K562 (cell line): Measurements from ENCODE around the gene SYMPK. TPM values are rescaled to one million over a fixed set of nuclear protein-coding genes. Genes with fewer than 3 reads are reported as not detected.

ENCODE experiments used
- ATAC-seq: fragments of 200-7000 bp; cut with Tn5 transposase; 3 replicates; pipeline ENCODE4 v1.9.1; 2020; ENCODE audit warnings: moderate library complexity
- BruUV-seq: library from RNA; stranded (reverse); fragments of 400-500 nt; replicated peaks from 2 replicates; lab custom pipeline; 2021; lab: Mats Ljungman, UMichigan
- CTCF ChIA-PET: fragments of 300-600 bp; formaldehyde crosslinking; extraction: SDS; loops from one replicate; lab custom pipeline; 2021; ENCODE audit warnings: low intra/inter-chr PET ratio; lab: Yijun Ruan, JAX
- POLR2A ChIA-PET: fragments of 300-600, 350-650 bp; sonication (Branson Sonifier 250); formaldehyde crosslinking; extraction: SDS; loops from one replicate; lab custom pipeline; 2021; ENCODE audit warnings: antibody characterized with exemption, inconsistent platforms; lab: Yijun Ruan, JAX
- DNase-seq, 4 experiments: peaks; one replicate each; pipeline versions ENCODE4 v3.0.0 to v3.0.0-alpha.2; 2011 to 2018; ENCODE audit warnings: low spot score in 3 of 4, mixed read lengths in 3 of 4; ENCODE audit errors: extremely low read depth in 1 of 4
- FAIRE-seq: peaks from 2 replicates; lab custom pipeline; 2011; peaks lifted over from hg19 to GRCh38; lab: Jason Lieb, UNC
- H2AFZ ChIP-seq: 2 replicates; pipeline ENCODE4 v1.6.0; 2011; ENCODE audit warnings: low read depth, low read length, control low read depth, inconsistent platforms
- H3K27ac ChIP-seq: fragments of 200-600 bp; 3 replicates; pipeline ENCODE4 v1.8.0; 2011; ENCODE audit warnings: low read depth, mild to moderate bottlenecking, control low read depth, inconsistent platforms, low read length, moderate library complexity, mixed read lengths; ENCODE audit errors: extremely low read depth
- H3K27me3 ChIP-seq, 2 experiments: fragments of 300-600 bp in 1 of 2; 2 replicates in 1 of 2; 3 replicates in 1 of 2; pipeline versions ENCODE4 v1.6.0 to v1.8.0; 2011; ENCODE audit warnings: inconsistent platforms in 2 of 2, low read length in 2 of 2, mild to moderate bottlenecking in 1 of 2, mixed read lengths in 1 of 2, moderate library complexity in 1 of 2; ENCODE audit not compliant: control insufficient read depth in 2 of 2, insufficient read depth in 2 of 2
- H3K36me3 ChIP-seq: fragments of 300-600 bp; 3 replicates; pipeline ENCODE4 v1.8.0; 2011; ENCODE audit warnings: mild to moderate bottlenecking, low read length, inconsistent platforms; ENCODE audit not compliant: control insufficient read depth, insufficient read depth
- H3K4me1 ChIP-seq, 2 experiments: fragments of 200-600 bp in 1 of 2; replicated peaks in 1 of 2; 2 replicates in 1 of 2; 3 replicates in 1 of 2; pipeline versions ENCODE4 v1.5.1 to v1.8.0; 2011; ENCODE audit warnings: inconsistent platforms in 2 of 2, low read length in 2 of 2, mild to moderate bottlenecking in 1 of 2, mixed read lengths in 1 of 2, moderate library complexity in 1 of 2; ENCODE audit not compliant: control insufficient read depth in 2 of 2, insufficient read depth in 2 of 2
- H3K4me2 ChIP-seq: 2 replicates; pipeline ENCODE4 v1.6.1; 2011; ENCODE audit warnings: low read length, control low read depth, inconsistent platforms, mixed read lengths; ENCODE audit not compliant: insufficient read depth
- H3K4me3 ChIP-seq: fragments of 200-600 bp; sonication (generic), shearing (Covaris generic); 2 replicates; pipeline ENCODE4 v1.5.1; 2016; ENCODE audit warnings: control low read depth, inconsistent platforms
- H3K79me2 ChIP-seq: fragments of 200-600 bp; 3 replicates; pipeline ENCODE4 v1.8.0; 2011; ENCODE audit warnings: low read length, inconsistent platforms; ENCODE audit not compliant: control insufficient read depth, insufficient read depth
- H3K9ac ChIP-seq, 2 experiments: 2 replicates each; pipeline versions ENCODE4 v1.6.0 to v1.6.1; 2011; ENCODE audit warnings: low read depth in 2 of 2, low read length in 2 of 2, control low read depth in 1 of 2, inconsistent platforms in 1 of 2, mild to moderate bottlenecking in 1 of 2, mixed read lengths in 1 of 2; ENCODE audit not compliant: insufficient read depth in 1 of 2
- H3K9me1 ChIP-seq: one replicate; pipeline ENCODE4 v1.6.0; 2011; ENCODE audit warnings: inconsistent platforms, mild to moderate bottlenecking, low read length, moderate library complexity; ENCODE audit not compliant: control insufficient read depth, insufficient read depth
- H3K9me3 ChIP-seq: replicated peaks from 2 replicates; pipeline ENCODE4 v1.5.1; 2011; ENCODE audit warnings: low read depth, low read length, inconsistent platforms; ENCODE audit not compliant: control insufficient read depth, insufficient read depth
- H4K20me1 ChIP-seq: replicated peaks from 2 replicates; pipeline ENCODE4 v1.6.1; 2011; ENCODE audit warnings: low read length, inconsistent platforms, mixed read lengths; ENCODE audit not compliant: control insufficient read depth, insufficient read depth
- ATF7 ChIP-seq: fragments of 450-650 bp; IDR thresholded peaks from 2 replicates; pipeline ENCODE4 v1.7.1; 2014; ENCODE audit warnings: mild to moderate bottlenecking, moderate library complexity
- CREM ChIP-seq: IDR thresholded peaks from 2 replicates; pipeline ENCODE4 v1.6.1; 2014; ENCODE audit warnings: antibody characterized with exemption, low read depth
- FOSL1 ChIP-seq: fragments of 200-800 bp; sonication (Bioruptor generic); conservative IDR thresholded peaks from 2 replicates; pipeline ENCODE4 v1.6.1; 2016; ENCODE audit warnings: missing genetic modification characterization, missing compliant biosample characterization
- MCM3 ChIP-seq: fragments of 450-650 bp; IDR thresholded peaks from 2 replicates; pipeline ENCODE4 v1.6.1; 2016
- NBN ChIP-seq: fragments of 450-650 bp; IDR thresholded peaks from 2 replicates; pipeline ENCODE4 v1.6.1; 2016; ENCODE audit warnings: low read depth, mild to moderate bottlenecking
- SMAD1 ChIP-seq: fragments of 150-350 bp; IDR thresholded peaks from 2 replicates; pipeline ENCODE4 v1.6.1; 2014; ENCODE audit warnings: low read length, low read depth; ENCODE audit not compliant: partially characterized antibody
- SPI1 ChIP-seq: IDR thresholded peaks from 2 replicates; pipeline ENCODE4 v1.6.1; 2011; ENCODE audit warnings: low read depth, low read length, control low read depth, borderline replicate concordance
- TEAD1 ChIP-seq, 2 experiments: fragments of 450-650 bp in 1 of 2; sonication (generic) in 1 of 2; formaldehyde crosslinking; IDR thresholded peaks; 2 replicates each; pipeline versions ENCODE4 v1.4.0 to v1.8.0; 2020 to 2022; ENCODE audit warnings: mild to moderate bottlenecking in 2 of 2, missing genetic modification reagents in 1 of 2
- TRIM24 ChIP-seq, 2 experiments: fragments of 450-650 bp; IDR thresholded peaks; 2 replicates each; pipeline ENCODE4 v1.6.1; 2016
- ZBTB7A ChIP-seq: IDR thresholded peaks from 2 replicates; pipeline ENCODE4 v1.6.1; 2011; ENCODE audit warnings: low read depth, mild to moderate bottlenecking, low read length, moderate library complexity, borderline replicate concordance; ENCODE audit not compliant: control insufficient read depth
- ZNF24 ChIP-seq: fragments of 450-650 bp; IDR thresholded peaks from 2 replicates; pipeline ENCODE4 v1.6.1; 2016
- ZNF589 ChIP-seq: fragments of 200-800 bp; sonication (Bioruptor generic); IDR thresholded peaks from 2 replicates; pipeline ENCODE4 v1.6.1; 2016; ENCODE audit warnings: low read depth, missing genetic modification characterization, missing compliant biosample characterization
- WGBS: fragments of 100-300 bp; shearing (Covaris generic); methylation state at CpG from one replicate; pipeline ENCODE4 v1.1.6; 2016; ENCODE audit warnings: low coverage, mixed read lengths; ENCODE audit not compliant: insufficient coverage; ENCODE audit errors: missing lambda C conversion rate; 5-methylcytosine and 5-hydroxymethylcytosine counted together
- in situ Hi-C: fragments of 300-500 bp; cut with MboI; formaldehyde crosslinking; loops from 4 replicates; pipeline ENCODE4 v1.15.0; 2018; ENCODE audit warnings: inconsistent platforms, mixed read lengths
- intact Hi-C: fragments of 100-400 bp; cut with micrococcal nuclease; formaldehyde crosslinking; loops from 2 replicates; pipeline ENCODE4 v1.14.2; 2022
- polyA plus RNA-seq, 8 experiments: library from polyadenylated mRNA; depleted of rRNA in 4 of 8; stranded (reverse) in 5 of 8; unstranded in 3 of 8; fragments of >200 nt; fragmentation: Nextera tagmentation in 2 of 8; fragmentation: Illumina TruSeq in 1 of 8; extraction: Ambion mirVana in 2 of 8; extraction: Trizol in 1 of 8; gene quantifications; 2 replicates each; pipeline versions ENCODE4 v1.2.1 to v1.2.3, GENCODE V29; 2011 to 2014; ENCODE audit warnings: inconsistent platforms in 1 of 8, missing spikeins in 1 of 8
- total RNA-seq, 7 experiments: library from RNA; depleted of rRNA in 6 of 7; stranded (reverse); fragments of >200 nt in 6 of 7; fragmentation: Illumina TruSeq in 2 of 7; extraction: Trizol in 2 of 7; gene quantifications; 2 replicates each; pipeline versions ENCODE4 v1.2.1 to v1.2.3, GENCODE V29; 2011 to 2021; ENCODE audit warnings: low replicate concordance in 1 of 7
- TF ChIP-seq, protein P1 (sequence below), 2 experiments: IDR thresholded peaks; 2 replicates each; pipeline ENCODE4 v1.6.1; 2012; ENCODE audit warnings: improper control_type of control experiment in 2 of 2, low read depth in 2 of 2, low read length in 2 of 2, borderline replicate concordance in 1 of 2
- TF ChIP-seq, protein P2 (sequence below), 2 experiments: fragments of 200-800 bp in 1 of 2; sonication (Bioruptor generic) in 1 of 2; sonication (generic) in 1 of 2; formaldehyde crosslinking in 1 of 2; IDR thresholded peaks in 1 of 2; conservative IDR thresholded peaks in 1 of 2; 2 replicates each; pipeline versions ENCODE4 v1.5.0 to v1.6.1; 2016 to 2020; ENCODE audit warnings: missing compliant biosample characterization in 1 of 2, missing genetic modification characterization in 1 of 2, missing genetic modification reagents in 1 of 2

SYMPK gene
- total and polyA plus RNA-seq, 9 of the 15 experiments (the other 6 are each of a cell fraction or from before 2014, with no cell fraction given): 0.73 to 95.5 (median 58.4) TPM

DNA sequence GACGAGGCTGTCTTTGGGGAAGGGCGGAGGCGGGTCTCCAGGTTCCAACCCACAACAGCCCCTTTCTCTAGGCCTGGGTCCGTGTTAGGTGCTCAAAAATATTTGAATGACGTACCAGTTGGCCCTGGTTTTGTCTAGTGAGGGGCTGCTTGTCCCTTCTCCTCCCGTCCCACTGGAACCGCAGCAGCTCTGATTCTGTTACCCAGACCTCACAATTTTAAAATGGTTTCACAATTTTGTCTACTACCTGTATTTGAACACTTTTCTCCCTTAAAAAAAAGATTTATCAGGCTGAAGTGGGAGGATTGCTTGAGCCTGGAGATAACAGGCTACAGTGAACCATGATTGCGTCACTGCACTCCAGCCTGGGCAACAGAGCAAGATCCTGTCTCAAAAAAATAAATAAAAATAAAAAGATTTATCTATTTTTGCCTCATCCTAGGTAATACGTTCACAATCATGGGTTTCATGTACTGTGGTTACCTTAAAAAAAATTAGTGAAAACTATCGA lies 24.3 kb upstream of the SYMPK start (continued):
- peak; percentile 86 for TF ChIP-seq ZNF589 (CRISPR knock-in tag)
- TF ChIP-seq NBN: peak; percentile 60; the same call in 1 of the 2 replicates
- 0 out of 4 replicates have a peak, but pooled peaks of 1 of the 2 experiments have one; percentile 8 for TF ChIP-seq TEAD1 (CRISPR knock-in tag; IDR thresholded peaks at IDR 0.05)
- TF ChIP-seq CREM: peak; percentile 88
- TF ChIP-seq, protein P1, sequence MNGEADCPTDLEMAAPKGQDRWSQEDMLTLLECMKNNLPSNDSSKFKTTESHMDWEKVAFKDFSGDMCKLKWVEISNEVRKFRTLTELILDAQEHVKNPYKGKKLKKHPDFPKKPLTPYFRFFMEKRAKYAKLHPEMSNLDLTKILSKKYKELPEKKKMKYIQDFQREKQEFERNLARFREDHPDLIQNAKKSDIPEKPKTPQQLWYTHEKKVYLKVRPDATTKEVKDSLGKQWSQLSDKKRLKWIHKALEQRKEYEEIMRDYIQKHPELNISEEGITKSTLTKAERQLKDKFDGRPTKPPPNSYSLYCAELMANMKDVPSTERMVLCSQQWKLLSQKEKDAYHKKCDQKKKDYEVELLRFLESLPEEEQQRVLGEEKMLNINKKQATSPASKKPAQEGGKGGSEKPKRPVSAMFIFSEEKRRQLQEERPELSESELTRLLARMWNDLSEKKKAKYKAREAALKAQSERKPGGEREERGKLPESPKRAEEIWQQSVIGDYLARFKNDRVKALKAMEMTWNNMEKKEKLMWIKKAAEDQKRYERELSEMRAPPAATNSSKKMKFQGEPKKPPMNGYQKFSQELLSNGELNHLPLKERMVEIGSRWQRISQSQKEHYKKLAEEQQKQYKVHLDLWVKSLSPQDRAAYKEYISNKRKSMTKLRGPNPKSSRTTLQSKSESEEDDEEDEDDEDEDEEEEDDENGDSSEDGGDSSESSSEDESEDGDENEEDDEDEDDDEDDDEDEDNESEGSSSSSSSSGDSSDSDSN (IDR thresholded peaks at IDR 0.05; ENCODE audit: borderline replicate concordance in 1 of 2, low read depth in 2 of 2, low read length in 2 of 2): no peak

DNA sequence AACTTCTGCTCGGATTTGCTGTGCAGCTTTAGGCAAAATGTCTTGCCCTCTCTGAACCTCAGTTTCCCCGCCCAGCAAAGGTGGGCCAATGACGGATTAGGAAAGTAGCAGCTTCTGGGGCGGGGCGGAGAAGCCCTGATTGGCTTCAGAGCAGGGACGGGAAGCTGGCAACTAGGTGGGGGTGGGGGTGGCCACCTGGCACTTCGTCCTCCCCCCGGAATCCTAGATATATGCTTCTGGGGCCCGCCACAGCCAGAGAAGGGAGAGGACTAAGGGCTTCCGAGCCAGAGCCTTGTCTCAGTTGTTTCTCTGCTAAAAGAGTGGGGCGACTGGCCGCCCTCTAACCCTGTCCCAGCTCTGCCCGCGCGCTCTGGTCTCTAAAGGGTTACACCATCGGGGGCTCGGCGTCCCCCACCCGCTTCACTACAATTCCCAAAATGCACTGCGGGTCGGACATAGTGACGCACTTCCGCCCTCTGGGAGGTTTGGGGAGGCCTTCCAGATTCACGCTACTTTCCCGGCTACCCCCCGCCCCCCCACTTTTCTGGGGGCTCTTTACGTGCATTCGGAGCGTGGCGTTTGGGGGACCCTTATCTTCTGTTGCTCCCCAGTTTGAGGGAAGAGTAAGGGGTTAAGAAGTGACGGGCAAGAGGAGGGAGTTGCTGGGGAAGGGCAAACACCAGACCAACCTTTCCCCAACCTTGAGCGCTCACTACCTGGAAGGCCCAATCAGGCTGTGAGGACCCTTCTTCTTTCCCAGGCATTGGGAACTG lies 23.7 kb upstream of the SYMPK start:
- Histone ChIP-seq H4K20me1 (no peaks in the 10 kb centered on the region), H3K9me1 (no peaks in the 10 kb centered on the region), H3K79me2 (peaks cover 25% of the 10 kb centered on the region), H3K4me1 (peaks cover 37 to 63% of the 10 kb centered on the region in 2 experiments; a peak in 4 of 5 replicates), H3K36me3 (peaks cover 13% of the 10 kb centered on the region; the same call in 1 of the 3 replicates), H2AFZ (peak overlapping the region; percentile 93), H3K9ac (peak overlapping the region; percentile 80 to 97), H3K4me2 (peak overlapping the region; percentile 87), H3K9me3 (no peaks in the 10 kb centered on the region), H3K27me3 (no peaks in the 10 kb centered on the region), H3K4me3 (peak overlapping the region; percentile 58), H3K27ac (peak overlapping the region; percentile 94)
- POLR2A ChIA-PET: interaction anchor here (0.6 to 2.3 kb wide), 10 partner anchors 12 to 524 kb away, joined by 3 to 12 read pairs (median 4); partner anchors contain the start of genes FOXA3, MYPOP and NANOS2
- intact Hi-C loops (no loop called here), in situ Hi-C loops (no loop called here)
- CTCF ChIA-PET: interaction anchor here (0.6 to 2.6 kb wide), 4 partner anchors 22 to 216 kb away, joined by 3 to 14 read pairs (median 6); partner anchors contain the start of genes FOXA3 and SYMPK
- DNase-seq (peak; percentile 85 to 96 (median 90)), FAIRE-seq (peak; percentile 97), ATAC-seq (peak; percentile 74)
- 2% methylated on average over 28 of the region's 32 CpGs for WGBS
- BruUV-seq: no TSS peak
- TF ChIP-seq ZBTB7A: peak; percentile 95
- TF ChIP-seq SMAD1: peak; percentile 22
- no peak for TF ChIP-seq TRIM24 (IDR thresholded peaks at IDR 0.05)
- no peak for TF ChIP-seq MCM3
- peak; percentile 69 for TF ChIP-seq ATF7
- TF ChIP-seq SPI1: peak; percentile 85
- TF ChIP-seq ZNF24: no peak
- TF ChIP-seq FOSL1 (tag): no peak
- TF ChIP-seq, protein P2, sequence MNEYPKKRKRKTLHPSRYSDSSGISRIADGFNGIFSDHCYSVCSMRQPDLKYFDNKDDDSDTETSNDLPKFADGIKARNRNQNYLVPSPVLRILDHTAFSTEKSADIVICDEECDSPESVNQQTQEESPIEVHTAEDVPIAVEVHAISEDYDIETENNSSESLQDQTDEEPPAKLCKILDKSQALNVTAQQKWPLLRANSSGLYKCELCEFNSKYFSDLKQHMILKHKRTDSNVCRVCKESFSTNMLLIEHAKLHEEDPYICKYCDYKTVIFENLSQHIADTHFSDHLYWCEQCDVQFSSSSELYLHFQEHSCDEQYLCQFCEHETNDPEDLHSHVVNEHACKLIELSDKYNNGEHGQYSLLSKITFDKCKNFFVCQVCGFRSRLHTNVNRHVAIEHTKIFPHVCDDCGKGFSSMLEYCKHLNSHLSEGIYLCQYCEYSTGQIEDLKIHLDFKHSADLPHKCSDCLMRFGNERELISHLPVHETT (CRISPR knock-in tag; conservative IDR thresholded peaks at IDR 0.05 in 1 of 2, IDR thresholded peaks at IDR 0.05 in 1 of 2): no peak
